Astrocyte (in vitro differentiated cells and primary cell): ENCODE results near the gene SATB1. TPM values are rescaled to one million over a fixed set of nuclear protein-coding genes. Genes with fewer than 3 reads are reported as not detected.

Experiments
- DNase-seq: peaks from one replicate; pipeline ENCODE4 v3.0.0-alpha.2; 2010; ENCODE audit warnings: low read depth
- FAIRE-seq: peaks from 2 replicates; lab custom pipeline; 2011; peaks lifted over from hg19 to GRCh38; lab: Jason Lieb, UNC
- H2AFZ ChIP-seq: 2 replicates; pipeline ENCODE4 v1.6.0; 2012; ENCODE audit warnings: low read depth, low read length, inconsistent platforms
- H3K27ac ChIP-seq: 2 replicates; pipeline ENCODE4 v1.5.1; 2011; ENCODE audit warnings: low read depth, low read length, inconsistent platforms
- H3K27me3 ChIP-seq: 2 replicates; pipeline ENCODE4 v1.6.0; 2011; ENCODE audit warnings: low read length, inconsistent platforms; ENCODE audit not compliant: insufficient read depth
- H3K36me3 ChIP-seq: 2 replicates; pipeline ENCODE4 v1.5.1; 2011; ENCODE audit warnings: low read length, inconsistent platforms; ENCODE audit not compliant: insufficient read depth
- H3K4me1 ChIP-seq: 2 replicates; pipeline ENCODE4 v1.5.1; 2011; ENCODE audit warnings: low read length, inconsistent platforms; ENCODE audit not compliant: insufficient read depth
- H3K4me2 ChIP-seq: 2 replicates; pipeline ENCODE4 v1.6.0; 2012; ENCODE audit warnings: low read length, inconsistent platforms
- H3K4me3 ChIP-seq: 2 replicates; pipeline ENCODE4 v1.5.1; 2011; ENCODE audit warnings: low read depth, mild to moderate bottlenecking, low read length, inconsistent platforms; ENCODE audit not compliant: insufficient read depth
- H3K79me2 ChIP-seq: 2 replicates; pipeline ENCODE4 v1.6.0; 2012; ENCODE audit warnings: mild to moderate bottlenecking, low read length, inconsistent platforms; ENCODE audit not compliant: insufficient read depth
- H3K9ac ChIP-seq: 2 replicates; pipeline ENCODE4 v1.6.0; 2012; ENCODE audit warnings: mild to moderate bottlenecking, low read length, inconsistent platforms
- H3K9me3 ChIP-seq: 2 replicates; pipeline ENCODE4 v1.5.1; 2012; ENCODE audit warnings: low read depth, mild to moderate bottlenecking, low read length, inconsistent platforms; ENCODE audit not compliant: insufficient read depth
- H4K20me1 ChIP-seq: 2 replicates; pipeline ENCODE4 v1.6.0; 2012; ENCODE audit warnings: low read length, inconsistent platforms; ENCODE audit not compliant: insufficient read depth
- H3K27ac Mint-ChIP-seq: one replicate; pipeline ENCODE4 v1.8.0; 2021; ENCODE audit warnings: mild to moderate bottlenecking, mixed read lengths; ENCODE audit not compliant: unreplicated experiment
- H3K27me3 Mint-ChIP-seq: one replicate; pipeline ENCODE4 v1.8.0; 2021; ENCODE audit warnings: low read depth, mixed read lengths; ENCODE audit not compliant: unreplicated experiment
- H3K36me3 Mint-ChIP-seq: one replicate; pipeline ENCODE4 v1.8.0; 2021; ENCODE audit warnings: low read depth, mixed read lengths; ENCODE audit not compliant: unreplicated experiment
- H3K4me1 Mint-ChIP-seq: one replicate; pipeline ENCODE4 v1.8.0; 2021; ENCODE audit warnings: low read depth, mixed read lengths; ENCODE audit not compliant: unreplicated experiment
- H3K4me3 Mint-ChIP-seq: one replicate; pipeline ENCODE4 v1.8.0; 2021; ENCODE audit warnings: mild to moderate bottlenecking, moderate library complexity, mixed read lengths; ENCODE audit not compliant: unreplicated experiment
- H3K9me3 Mint-ChIP-seq: one replicate; pipeline ENCODE4 v1.8.0; 2021; ENCODE audit warnings: mild to moderate bottlenecking, mixed read lengths; ENCODE audit not compliant: unreplicated experiment
- CTCF ChIP-seq: IDR thresholded peaks from 2 replicates; pipeline ENCODE4 v1.5.1; 2011; ENCODE audit warnings: low read depth, mild to moderate bottlenecking, inconsistent platforms, low read length, moderate library complexity; ENCODE audit not compliant: insufficient read depth
- EZH2 ChIP-seq: IDR thresholded peaks from 2 replicates; pipeline ENCODE4 v1.6.1; 2012; ENCODE audit warnings: mild to moderate bottlenecking, low read length, inconsistent platforms; ENCODE audit not compliant: insufficient read depth
- total RNA-seq: library from RNA; stranded (reverse); gene quantifications from 2 replicates; pipeline ENCODE4 v1.2.1, GENCODE V29; 2021

SATB1 gene
- total RNA-seq, 1 donor from 2014 or later = 18.0 TPM

- no peak overlapping the region for H3K27ac Mint-ChIP-seq
- H2AFZ ChIP-seq = no peak overlapping the region
- no peaks in the 10 kb centered on the region for H4K20me1 ChIP-seq
- no peaks in the 10 kb centered on the region for H3K36me3 ChIP-seq
- no peak overlapping the region for H3K4me3 ChIP-seq
- H3K27ac ChIP-seq = no peak overlapping the region
- no peaks in the 10 kb centered on the region for H3K4me1 ChIP-seq
- H3K4me3 Mint-ChIP-seq = no peak overlapping the region
- TF ChIP-seq CTCF (no peak), EZH2 (no peak)
- no peaks in the 10 kb centered on the region for H3K27me3 ChIP-seq
- no peaks in the 10 kb centered on the region for H3K9me3 ChIP-seq
- no peaks in the 10 kb centered on the region for H3K4me1 Mint-ChIP-seq
- no peak overlapping the region for H3K9ac ChIP-seq
- H3K36me3 Mint-ChIP-seq = no peaks in the 10 kb centered on the region
- H3K9me3 Mint-ChIP-seq = no peaks in the 10 kb centered on the region
- no peaks in the 10 kb centered on the region for H3K79me2 ChIP-seq
- FAIRE-seq (no peak), DNase-seq (no peak)
- no peak overlapping the region for H3K4me2 ChIP-seq
- no peaks in the 10 kb centered on the region for H3K27me3 Mint-ChIP-seq
Measured at GRCh38 chr3:18363338-18363737, 61.8 kb downstream of the SATB1 start.

DNA sequence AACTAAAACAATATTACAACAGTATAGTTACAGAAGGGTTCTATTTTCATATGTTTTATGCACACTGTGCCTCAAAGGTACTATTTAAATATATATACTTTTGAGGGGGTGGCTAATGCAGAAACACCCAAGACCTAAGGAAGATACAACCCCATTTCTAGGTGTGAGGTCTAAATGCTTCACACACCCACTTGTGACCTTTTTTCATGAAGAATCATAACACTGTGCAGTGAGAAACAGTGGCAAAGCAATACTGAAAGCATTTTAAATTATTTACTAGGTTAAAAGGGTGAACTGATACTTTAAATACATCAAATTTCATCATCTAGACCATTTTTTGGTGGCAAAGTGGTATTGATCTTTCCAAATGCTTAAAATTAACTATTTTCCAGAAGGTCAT, 67.4 kb downstream of the SATB1 start:
- H3K4me3 ChIP-seq = no peak overlapping the region
- no peaks in the 10 kb centered on the region for H3K27me3 Mint-ChIP-seq
- FAIRE-seq = no peak
- peaks cover 7% of the 10 kb centered on the region for H3K4me1 Mint-ChIP-seq
- H3K4me3 Mint-ChIP-seq = no peak overlapping the region
- no peaks in the 10 kb centered on the region for H3K27me3 ChIP-seq
- H3K79me2 ChIP-seq = no peaks in the 10 kb centered on the region
- H3K27ac ChIP-seq = no peak overlapping the region
- H3K9ac ChIP-seq = no peak overlapping the region
- H4K20me1 ChIP-seq = no peaks in the 10 kb centered on the region
- H3K4me1 ChIP-seq = no peaks in the 10 kb centered on the region
- H3K4me2 ChIP-seq = no peak overlapping the region
- TF ChIP-seq CTCF = no peak
- no peak for TF ChIP-seq EZH2
- H3K36me3 ChIP-seq = no peaks in the 10 kb centered on the region
- no peaks in the 10 kb centered on the region for H3K36me3 Mint-ChIP-seq
- H3K27ac Mint-ChIP-seq = no peak overlapping the region
- H3K9me3 Mint-ChIP-seq = no peaks in the 10 kb centered on the region
- no peaks in the 10 kb centered on the region for H3K9me3 ChIP-seq
- no peak overlapping the region for H2AFZ ChIP-seq
- DNase-seq = no peak

GRCh38 chr3:18355832-18356231, 69.3 kb downstream of the SATB1 start:
- DNase-seq = no peak
- no peak for FAIRE-seq
- no peaks in the 10 kb centered on the region for H3K79me2 ChIP-seq
- H3K27ac Mint-ChIP-seq = no peak overlapping the region
- no peaks in the 10 kb centered on the region for H3K9me3 Mint-ChIP-seq
- no peaks in the 10 kb centered on the region for H3K9me3 ChIP-seq
- no peak overlapping the region for H3K4me2 ChIP-seq
- no peak overlapping the region for H3K9ac ChIP-seq
- H3K36me3 Mint-ChIP-seq = no peaks in the 10 kb centered on the region
- no peak overlapping the region for H2AFZ ChIP-seq
- no peaks in the 10 kb centered on the region for H3K4me1 ChIP-seq
- no peaks in the 10 kb centered on the region for H3K27me3 ChIP-seq
- no peak overlapping the region for H3K4me3 Mint-ChIP-seq
- H3K27ac ChIP-seq = no peak overlapping the region
- H3K4me3 ChIP-seq = no peak overlapping the region
- no peaks in the 10 kb centered on the region for H3K36me3 ChIP-seq
- H3K4me1 Mint-ChIP-seq = peaks cover 9% of the 10 kb centered on the region
- TF ChIP-seq EZH2 (no peak), CTCF (no peak)
- H3K27me3 Mint-ChIP-seq = no peaks in the 10 kb centered on the region
- H4K20me1 ChIP-seq = no peaks in the 10 kb centered on the region
